NCI-H774 (cell line): ENCODE measurements around the gene SPRR2F.

Experiments used
- DNase-seq: peaks from one replicate; lab custom pipeline; 2025; lab: John Stamatoyannopoulos, UW

The SPRR2F gene

GRCh38 chr1:153072806-153073726 lies 40.2 kb downstream of the SPRR2F start:
- DNase-seq, result no peak

- DNase-seq, result no peak
Measured at GRCh38 chr1:153071511-153071910, 41.8 kb downstream of the SPRR2F start, which contains the start of gene SPRR2B. Gene SPRR2B, minus strand, starts transcription at chr1:153071611. Its CDS starts 772 bp downstream, at chr1:153070839.

- DNase-seq, result no peak
Measured at GRCh38 chr1:153070243-153070642, 43.1 kb downstream of the SPRR2F start.
